Activated CD4-positive, alpha-beta T cell treated with anti-CD3 and anti-CD28 coated beads, Interleukin-2, amount 50 U/mL, for 4 hours (primary cell): Measurements from ENCODE around the gene AFF3.

Source experiments
- DNase-seq, 2 experiments: peaks; one replicate each; pipeline ENCODE4 v3.0.0-alpha.2; 2020

The AFF3 gene

GRCh38 chr2:99571533-99571932, 570.9 kb downstream of the AFF3 start:
- no peak for DNase-seq

- DNase-seq = no peak
These were observed 571.4 kb downstream of the AFF3 start for GRCh38 chr2:99571021-99571420.

GRCh38 chr2:99569386-99569785, 573.0 kb downstream of the AFF3 start:
- DNase-seq = no peak

GRCh38 chr2:99565227-99565626, 577.2 kb downstream of the AFF3 start:
- no peak for DNase-seq

- DNase-seq = no peak
These were observed 579.9 kb downstream of the AFF3 start for GRCh38 chr2:99562516-99562915.

- DNase-seq = no peak
These were observed 580.6 kb downstream of the AFF3 start for GRCh38 chr2:99561804-99562203.

GRCh38 chr2:99559075-99559662, 583.2 kb downstream of the AFF3 start:
- peak; percentile 84 to 87 for DNase-seq

- DNase-seq = no peak
These were observed 587.0 kb downstream of the AFF3 start for GRCh38 chr2:99555404-99555803.

GRCh38 chr2:99554871-99555270, 587.5 kb downstream of the AFF3 start:
- DNase-seq = no peak

GRCh38 chr2:99554238-99554637, 588.2 kb downstream of the AFF3 start:
- DNase-seq = no peak

GRCh38 chr2:99552529-99552928, 589.9 kb downstream of the AFF3 start:
- no peak for DNase-seq

- DNase-seq = no peak
These were observed 592.0 kb downstream of the AFF3 start for GRCh38 chr2:99550368-99550767.

GRCh38 chr2:99545604-99546003, 596.8 kb downstream of the AFF3 start:
- no peak for DNase-seq

GRCh38 chr2:99545066-99545465, 597.3 kb downstream of the AFF3 start:
- no peak for DNase-seq

- no peak for DNase-seq
These were observed 597.8 kb downstream of the AFF3 start for GRCh38 chr2:99544608-99545007.

GRCh38 chr2:99543247-99543646, 599.1 kb downstream of the AFF3 start:
- no peak for DNase-seq

GRCh38 chr2:99537910-99538485, 604.4 kb downstream of the AFF3 start:
- DNase-seq = no peak

- DNase-seq = no peak
These were observed 618.3 kb downstream of the AFF3 start for GRCh38 chr2:99524056-99524455.

- DNase-seq = no peak
These were observed 620.2 kb downstream of the AFF3 start for GRCh38 chr2:99522157-99522556.

- no peak for DNase-seq
These were observed 621.6 kb downstream of the AFF3 start for GRCh38 chr2:99520813-99521212.

- DNase-seq = no peak
These were observed 622.2 kb downstream of the AFF3 start for GRCh38 chr2:99520195-99520594.

- DNase-seq = no peak
These were observed 628.0 kb downstream of the AFF3 start for GRCh38 chr2:99514357-99514756.

- DNase-seq = no peak
These were observed 630.2 kb downstream of the AFF3 start for GRCh38 chr2:99512181-99512591.

GRCh38 chr2:99509387-99509786, 633.0 kb downstream of the AFF3 start:
- DNase-seq = no peak
